Osteoblast (primary cell): ENCODE measurements around the gene OSBPL1A. TPM values are rescaled to one million over a fixed set of nuclear protein-coding genes. Genes with fewer than 3 reads are reported as not detected.

ENCODE experiments used
- DNase-seq: peaks from one replicate; pipeline ENCODE4 v3.0.0; 2011; ENCODE audit warnings: low spot score, mixed read lengths; ENCODE audit not compliant: insufficient read length; ENCODE audit errors: missing footprints
- H2AFZ ChIP-seq: 2 replicates; pipeline ENCODE4 v1.6.0; 2011; ENCODE audit warnings: mild to moderate bottlenecking, low read length
- H3K27ac ChIP-seq: 2 replicates; pipeline ENCODE4 v1.5.1; 2011; ENCODE audit warnings: mild to moderate bottlenecking, low read depth, low read length, moderate library complexity
- H3K27me3 ChIP-seq: 2 replicates; pipeline ENCODE4 v1.6.0; 2012; ENCODE audit warnings: mild to moderate bottlenecking, control low read depth, inconsistent platforms, low read length, moderate library complexity; ENCODE audit not compliant: insufficient read depth
- H3K36me3 ChIP-seq: 2 replicates; pipeline ENCODE4 v1.5.1; 2011; ENCODE audit warnings: mild to moderate bottlenecking, low read length, control low read depth, moderate library complexity; ENCODE audit not compliant: insufficient read depth
- H3K4me1 ChIP-seq: 2 replicates; pipeline ENCODE4 v1.5.1; 2011; ENCODE audit warnings: mild to moderate bottlenecking, low read length, control low read depth, moderate library complexity; ENCODE audit not compliant: insufficient read depth
- H3K4me2 ChIP-seq: 2 replicates; pipeline ENCODE4 v1.6.0; 2011; ENCODE audit warnings: mild to moderate bottlenecking, low read length; ENCODE audit not compliant: insufficient read depth
- H3K4me3 ChIP-seq: fragments of 200-600 bp; sonication (generic); 3 replicates; pipeline ENCODE4 v1.5.1; 2012; ENCODE audit warnings: mild to moderate bottlenecking, low read length, inconsistent platforms; ENCODE audit not compliant: insufficient read depth
- H3K79me2 ChIP-seq: 2 replicates; pipeline ENCODE4 v1.6.0; 2012; ENCODE audit warnings: mild to moderate bottlenecking, low read length, control low read depth, inconsistent platforms; ENCODE audit not compliant: insufficient read depth
- H3K9me3 ChIP-seq: 2 replicates; pipeline ENCODE4 v1.5.1; 2011; ENCODE audit warnings: low read depth, low read length, control low read depth
- H4K20me1 ChIP-seq: 2 replicates; pipeline ENCODE4 v1.6.0; 2012; ENCODE audit warnings: mild to moderate bottlenecking, low read length, control low read depth; ENCODE audit not compliant: insufficient read depth
- CTCF ChIP-seq: IDR thresholded peaks from 2 replicates; pipeline ENCODE4 v1.5.1; 2011; ENCODE audit warnings: mild to moderate bottlenecking, low read depth, low read length, moderate library complexity; ENCODE audit errors: extremely low read depth
- total RNA-seq: library from RNA; depleted of rRNA; stranded (reverse); fragments of >200 nt; gene quantifications from 2 replicates; pipeline ENCODE4 v1.2.3, GENCODE V29; 2012

OSBPL1A gene
- total RNA-seq, 1 donor = 51.8 TPM

GRCh38 chr18:24273596-24273995, 124.0 kb downstream of the OSBPL1A start:
- DNase-seq = peak; percentile 65
- Histone ChIP-seq H3K27ac (no peak overlapping the region), H4K20me1 (no peaks in the 10 kb centered on the region), H3K4me2 (no peak overlapping the region), H2AFZ (no peak overlapping the region), H3K4me1 (peaks cover 19% of the 10 kb centered on the region), H3K79me2 (peaks cover 7% of the 10 kb centered on the region), H3K27me3 (no peaks in the 10 kb centered on the region), H3K36me3 (no peaks in the 10 kb centered on the region), H3K4me3 (no peak overlapping the region), H3K9me3 (no peaks in the 10 kb centered on the region)
- TF ChIP-seq CTCF = no peak

- H2AFZ ChIP-seq = peak overlapping the region; percentile 85
- no peaks in the 10 kb centered on the region for H3K27me3 ChIP-seq
- DNase-seq = no peak
- no peaks in the 10 kb centered on the region for H4K20me1 ChIP-seq
- peak overlapping the region; percentile 89 for H3K4me2 ChIP-seq
- no peaks in the 10 kb centered on the region for H3K36me3 ChIP-seq
- peak overlapping the region; percentile 22 for H3K27ac ChIP-seq
- peaks cover 7% of the 10 kb centered on the region for H3K79me2 ChIP-seq
- peak; percentile 12 for TF ChIP-seq CTCF
- H3K4me1 ChIP-seq = peaks cover 19% of the 10 kb centered on the region
- H3K9me3 ChIP-seq = no peaks in the 10 kb centered on the region
- H3K4me3 ChIP-seq = peak overlapping the region; percentile 87
Measured at GRCh38 chr18:24272229-24272525, 125.4 kb downstream of the OSBPL1A start.

DNA sequence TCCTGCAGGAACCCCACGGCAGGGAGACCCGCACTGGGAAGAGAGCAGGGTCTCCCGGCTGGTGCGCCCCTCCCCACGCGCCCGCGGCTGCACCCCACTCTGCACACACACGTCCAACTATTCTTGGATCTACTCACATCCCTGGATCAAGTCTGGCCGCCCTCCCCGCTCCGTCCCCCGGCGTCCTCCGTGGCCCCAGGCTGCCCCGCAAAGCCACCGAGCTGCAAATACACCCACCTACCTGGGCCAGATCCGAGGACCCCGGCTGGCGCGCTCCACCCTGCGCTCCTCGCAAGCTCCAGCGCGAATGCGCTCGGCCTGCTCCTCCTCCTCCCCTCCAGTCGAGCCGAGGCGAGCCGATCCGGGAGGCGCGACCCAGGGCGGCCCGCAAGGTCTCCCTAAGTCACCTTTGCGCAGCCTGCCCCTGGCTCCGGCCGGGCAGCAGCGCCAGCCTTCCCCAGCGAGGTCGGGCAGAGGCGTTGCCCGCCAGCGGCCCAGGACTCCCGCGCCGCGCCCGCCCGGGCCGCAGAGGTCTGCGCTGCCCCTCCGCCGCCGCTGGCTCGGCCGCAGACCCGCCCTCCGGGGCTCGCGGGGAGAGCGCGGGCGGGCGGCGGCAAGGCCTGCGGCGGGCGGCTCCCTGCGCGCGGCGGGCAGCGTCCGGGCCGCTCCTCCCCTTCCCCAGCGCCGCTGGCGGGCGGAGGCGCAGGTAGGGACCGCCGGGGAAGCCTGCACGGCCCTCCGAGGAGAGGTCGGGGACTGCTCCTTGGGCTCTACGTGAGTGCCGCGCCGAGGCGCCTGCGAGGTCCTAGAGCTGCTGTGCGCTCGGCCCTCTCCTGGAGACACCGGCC, 126.0 kb downstream of the OSBPL1A start:
- H3K9me3 ChIP-seq = no peaks in the 10 kb centered on the region
- no peaks in the 10 kb centered on the region for H3K27me3 ChIP-seq
- no peaks in the 10 kb centered on the region for H3K36me3 ChIP-seq
- H4K20me1 ChIP-seq = no peaks in the 10 kb centered on the region
- DNase-seq = peak; percentile 95
- peak overlapping the region; percentile 46 for H3K27ac ChIP-seq
- peaks cover 7% of the 10 kb centered on the region for H3K79me2 ChIP-seq
- H3K4me2 ChIP-seq = peak overlapping the region; percentile 97
- peak overlapping the region; percentile 85 for H2AFZ ChIP-seq
- H3K4me1 ChIP-seq = peaks cover 19% of the 10 kb centered on the region
- H3K4me3 ChIP-seq = peak overlapping the region; percentile 87
- TF ChIP-seq CTCF = no peak

DNA sequence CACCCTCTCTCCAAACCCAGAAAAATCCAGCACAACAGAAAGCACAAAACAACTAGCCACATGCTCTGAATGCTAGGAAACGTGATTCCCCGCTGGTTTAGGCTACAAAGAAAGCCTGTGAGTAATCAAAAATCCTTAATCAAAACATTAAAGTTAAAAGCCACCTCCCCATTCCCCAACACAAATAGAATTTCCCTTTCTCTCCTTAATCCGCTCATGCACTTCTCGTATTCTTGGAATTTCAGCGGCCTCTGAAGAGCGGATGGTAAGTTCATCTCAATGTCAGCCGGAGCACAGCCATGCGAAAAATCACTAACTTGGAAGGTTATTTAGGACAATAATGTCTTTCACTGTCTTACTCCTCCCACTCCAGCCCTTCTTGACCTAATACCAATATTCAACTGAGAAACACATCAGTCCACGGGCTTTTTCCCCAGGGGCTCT, 126.7 kb downstream of the OSBPL1A start:
- Histone ChIP-seq H3K4me3 (peak overlapping the region; percentile 87), H4K20me1 (no peaks in the 10 kb centered on the region), H3K27me3 (no peaks in the 10 kb centered on the region), H3K36me3 (no peaks in the 10 kb centered on the region), H3K79me2 (peaks cover 7% of the 10 kb centered on the region), H3K9me3 (no peaks in the 10 kb centered on the region), H3K4me2 (peak overlapping the region; percentile 97), H3K27ac (peak overlapping the region; percentile 46), H2AFZ (peak overlapping the region; percentile 82), H3K4me1 (peaks cover 19% of the 10 kb centered on the region)
- peak; percentile 81 for DNase-seq
- no peak for TF ChIP-seq CTCF
